Measurements from ENCODE around the gene TDRD9.

Gene TDRD9

GRCh38 chr14:103989964-103990363, 61.7 kb downstream of the TDRD9 start:
- TF ChIP-seq, protein P1, sequence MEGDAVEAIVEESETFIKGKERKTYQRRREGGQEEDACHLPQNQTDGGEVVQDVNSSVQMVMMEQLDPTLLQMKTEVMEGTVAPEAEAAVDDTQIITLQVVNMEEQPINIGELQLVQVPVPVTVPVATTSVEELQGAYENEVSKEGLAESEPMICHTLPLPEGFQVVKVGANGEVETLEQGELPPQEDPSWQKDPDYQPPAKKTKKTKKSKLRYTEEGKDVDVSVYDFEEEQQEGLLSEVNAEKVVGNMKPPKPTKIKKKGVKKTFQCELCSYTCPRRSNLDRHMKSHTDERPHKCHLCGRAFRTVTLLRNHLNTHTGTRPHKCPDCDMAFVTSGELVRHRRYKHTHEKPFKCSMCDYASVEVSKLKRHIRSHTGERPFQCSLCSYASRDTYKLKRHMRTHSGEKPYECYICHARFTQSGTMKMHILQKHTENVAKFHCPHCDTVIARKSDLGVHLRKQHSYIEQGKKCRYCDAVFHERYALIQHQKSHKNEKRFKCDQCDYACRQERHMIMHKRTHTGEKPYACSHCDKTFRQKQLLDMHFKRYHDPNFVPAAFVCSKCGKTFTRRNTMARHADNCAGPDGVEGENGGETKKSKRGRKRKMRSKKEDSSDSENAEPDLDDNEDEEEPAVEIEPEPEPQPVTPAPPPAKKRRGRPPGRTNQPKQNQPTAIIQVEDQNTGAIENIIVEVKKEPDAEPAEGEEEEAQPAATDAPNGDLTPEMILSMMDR (IDR thresholded peaks at IDR 0.05; ENCODE audit: insufficient read depth, low read length, missing control alignments) = no peak
- CTCF ChIA-PET = interaction anchor here (1.2 to 2.2 kb wide), 2 partner anchors 10 to 14 kb away, joined by 4 to 11 read pairs; no protein-coding TSS in a partner anchor
- H3K4me3 ChIP-seq (ENCODE audit: low read depth, low read length) = no peak overlapping the region
- no peak for DNase-seq (ENCODE audit: low read depth, low spot score)
- POLR2A ChIA-PET = no interaction called here

DNA sequence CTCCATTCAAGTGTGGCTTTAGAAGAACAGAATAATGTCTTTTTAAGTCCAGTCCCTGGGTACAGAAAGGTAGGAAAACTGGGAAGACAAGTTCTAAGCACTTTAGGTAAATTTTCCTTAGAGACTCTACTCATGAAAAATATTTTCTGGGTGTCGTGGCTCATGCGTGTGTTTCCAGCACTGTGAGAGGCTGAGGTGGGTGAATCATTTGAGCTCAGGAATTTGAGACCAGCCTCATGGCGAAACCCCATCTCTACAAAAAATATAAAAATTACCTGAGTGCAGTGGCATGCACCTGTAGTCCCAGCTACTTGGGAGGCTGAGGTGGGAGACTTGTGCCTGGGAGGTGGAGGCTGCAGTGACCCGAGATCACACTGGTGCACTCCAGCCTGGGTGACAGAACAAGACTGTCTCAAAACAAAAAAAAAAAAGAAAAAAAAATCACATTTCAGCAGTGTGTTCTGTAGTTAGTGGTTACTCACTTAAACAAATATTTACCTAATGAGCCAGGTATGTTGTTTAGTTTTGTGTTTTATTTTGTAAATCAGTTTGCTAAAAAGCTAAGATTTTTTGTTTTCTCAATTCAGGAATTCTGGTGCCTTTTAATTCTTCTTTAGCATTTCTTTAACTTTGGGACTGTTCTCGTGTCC, 66.4 kb downstream of the TDRD9 start:
- ChIA-PET CTCF (interaction anchor here (3.4 kb wide), 1 partner anchor 13 kb away, joined by 19 read pairs; no protein-coding TSS in a partner anchor), POLR2A (no interaction called here)
- H3K4me3 ChIP-seq (ENCODE audit: low read depth, low read length) = no peak overlapping the region
- DNase-seq (ENCODE audit: low read depth, low spot score) = no peak
- TF ChIP-seq, protein P1 (IDR thresholded peaks at IDR 0.05; ENCODE audit: insufficient read depth, low read length, missing control alignments) = no peak

DNA sequence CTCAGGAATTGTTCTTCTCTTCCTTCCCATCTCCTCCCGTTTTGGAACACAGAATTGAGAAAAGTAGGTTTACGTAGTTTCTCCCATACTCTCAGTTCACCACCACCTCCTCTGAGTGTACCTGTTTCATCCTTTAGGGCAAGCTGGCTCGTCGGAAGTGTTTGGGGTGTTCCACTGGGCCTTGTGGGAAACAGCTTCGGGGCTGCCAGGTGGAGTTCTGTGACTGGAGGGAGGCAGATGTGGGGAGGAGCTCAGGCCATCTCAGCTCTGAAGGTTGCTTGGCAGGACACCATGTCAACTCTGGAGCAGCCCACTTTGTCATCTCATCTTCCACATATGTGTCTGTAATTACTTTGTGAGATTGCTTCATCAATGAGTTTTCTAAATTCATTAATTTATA, 67.6 kb downstream of the TDRD9 start:
- ChIA-PET POLR2A (no interaction called here), CTCF (interaction anchor here (3.4 kb wide), 1 partner anchor 15 kb away, joined by 19 read pairs; no protein-coding TSS in a partner anchor)
- TF ChIP-seq, protein P1 (IDR thresholded peaks at IDR 0.05; ENCODE audit: insufficient read depth, low read length, missing control alignments) = no peak
- no peak for DNase-seq (ENCODE audit: low read depth, low spot score)
- H3K4me3 ChIP-seq (ENCODE audit: low read depth, low read length) = no peak overlapping the region

DNA sequence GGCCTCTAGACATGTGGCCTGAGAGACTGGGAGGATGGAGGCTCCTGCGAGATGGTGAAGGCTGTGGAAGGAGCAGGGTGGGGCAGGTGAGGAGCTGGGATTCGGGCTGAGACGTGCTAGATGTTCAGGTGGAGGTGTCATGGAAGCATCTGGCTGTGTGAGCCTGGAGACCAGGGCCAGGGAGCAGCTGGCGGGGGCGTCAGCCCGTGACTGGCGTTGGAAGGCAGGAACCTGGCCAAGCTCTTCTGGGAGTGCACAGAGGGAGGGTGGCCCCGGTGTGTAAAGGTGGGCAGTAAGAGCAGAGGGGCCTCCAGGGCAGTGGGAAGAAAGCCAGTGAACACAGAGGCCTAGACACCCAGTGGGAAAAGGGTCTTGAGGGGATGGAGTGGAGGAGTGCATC, 69.1 kb downstream of the TDRD9 start:
- CTCF ChIA-PET = no interaction called here
- H3K4me3 ChIP-seq (ENCODE audit: low read depth, low read length) = no peak overlapping the region
- DNase-seq (ENCODE audit: low read depth, low spot score) = no peak
- POLR2A ChIA-PET = no interaction called here
- TF ChIP-seq, protein P1 (IDR thresholded peaks at IDR 0.05; ENCODE audit: insufficient read depth, low read length, missing control alignments) = no peak

DNA sequence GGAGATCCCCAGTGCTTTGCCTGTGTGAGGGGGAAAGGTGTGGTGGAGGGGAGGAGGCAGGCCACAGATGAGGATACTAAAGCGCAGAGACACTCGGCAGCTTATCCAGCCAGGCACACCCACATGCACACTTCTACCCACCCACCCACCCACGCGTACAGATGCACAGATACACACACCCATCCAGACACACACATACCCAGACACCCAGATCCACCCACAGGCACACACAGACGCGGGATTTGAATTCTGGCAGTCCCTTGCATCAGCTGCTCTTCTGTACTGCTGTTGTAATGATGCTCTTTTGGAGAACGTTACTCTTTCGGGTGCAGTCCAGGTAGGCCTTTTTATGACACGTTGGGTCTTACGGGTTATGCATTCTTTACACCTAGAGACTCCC, 69.8 kb downstream of the TDRD9 start:
- TF ChIP-seq, protein P1 (IDR thresholded peaks at IDR 0.05; ENCODE audit: insufficient read depth, low read length, missing control alignments) = no peak
- H3K4me3 ChIP-seq (ENCODE audit: low read depth, low read length) = no peak overlapping the region
- ChIA-PET POLR2A (no interaction called here), CTCF (no interaction called here)
- DNase-seq (ENCODE audit: low read depth, low spot score) = no peak

- DNase-seq (ENCODE audit: low read depth, low spot score) = no peak
- H3K4me3 ChIP-seq (ENCODE audit: low read depth, low read length) = no peak overlapping the region
- ChIA-PET CTCF (no interaction called here), POLR2A (no interaction called here)
- TF ChIP-seq, protein P1 (IDR thresholded peaks at IDR 0.05; ENCODE audit: insufficient read depth, low read length, missing control alignments) = no peak
Measured at GRCh38 chr14:103999795-104000440, 71.7 kb downstream of the TDRD9 start.

Measured in AG04449 (cell line).